Putamen (tissue), 1 donor: ENCODE data around the gene XPO6.

Experiments used
- DNase-seq: peaks from one replicate; pipeline ENCODE4 v3.0.0-alpha.2; 2016; ENCODE audit warnings: low spot score

The XPO6 gene

GRCh38 chr16:28089205-28089991, 122.4 kb downstream of the XPO6 start:
- DNase-seq, result no peak

GRCh38 chr16:28087675-28088300, 124.0 kb downstream of the XPO6 start:
- no peak for DNase-seq

- DNase-seq, result no peak
Measured at GRCh38 chr16:28087140-28087660, 124.6 kb downstream of the XPO6 start.

GRCh38 chr16:28086186-28087139, 125.3 kb downstream of the XPO6 start:
- DNase-seq, result no peak

- DNase-seq, result no peak
Measured at GRCh38 chr16:28085389-28086171, 126.2 kb downstream of the XPO6 start.

- DNase-seq, result no peak
Measured at GRCh38 chr16:28084209-28084608, 127.6 kb downstream of the XPO6 start.

- DNase-seq, result no peak
Measured at GRCh38 chr16:28082624-28083023, 129.1 kb downstream of the XPO6 start.

GRCh38 chr16:28081391-28081968, 130.3 kb downstream of the XPO6 start:
- no peak for DNase-seq

- no peak for DNase-seq
Measured at GRCh38 chr16:28078261-28078660, 133.5 kb downstream of the XPO6 start.

GRCh38 chr16:28073836-28074235, 137.9 kb downstream of the XPO6 start:
- no peak for DNase-seq

- no peak for DNase-seq
Measured at GRCh38 chr16:28072087-28072486, 139.7 kb downstream of the XPO6 start.

GRCh38 chr16:28069971-28070794, 141.6 kb downstream of the XPO6 start:
- no peak for DNase-seq

- DNase-seq, result no peak
Measured at GRCh38 chr16:28068976-28069375, 142.8 kb downstream of the XPO6 start.

GRCh38 chr16:28067604-28068379, 144.0 kb downstream of the XPO6 start:
- no peak for DNase-seq

- DNase-seq, result no peak
Measured at GRCh38 chr16:28064706-28065249, 147.0 kb downstream of the XPO6 start.

- no peak for DNase-seq
Measured at GRCh38 chr16:28064150-28064549, 147.6 kb downstream of the XPO6 start.

- DNase-seq, result no peak
Measured at GRCh38 chr16:28063591-28064061, 148.1 kb downstream of the XPO6 start, which contains the start of gene GSG1L. Gene GSG1L (minus strand): TSS chr16:28063714. CDS start chr16:28063424, 290 bp downstream.

GRCh38 chr16:28062847-28063521, 148.8 kb downstream of the XPO6 start:
- DNase-seq, result no peak
